Mesenchymal stem cell (in vitro differentiated cells and primary cell): ENCODE results near the gene PTPRN2.

Source experiments
- DNase-seq: peaks from one replicate; pipeline ENCODE4 v3.0.0-alpha.2; 2013
- H2AFZ ChIP-seq: one replicate; pipeline ENCODE4 v1.6.1; 2013; ENCODE audit warnings: low read depth, mild to moderate bottlenecking, control low read depth, inconsistent platforms, low read length, moderate library complexity
- H2AK5ac ChIP-seq: 2 replicates; pipeline ENCODE4 v1.6.1; 2013; ENCODE audit warnings: low read length, moderate library complexity, mild to moderate bottlenecking, inconsistent platforms; ENCODE audit not compliant: severe bottlenecking
- H2BK120ac ChIP-seq: one replicate; pipeline ENCODE4 v1.6.1; 2013; ENCODE audit warnings: low read depth, mild to moderate bottlenecking, inconsistent platforms, low read length, moderate library complexity
- H2BK12ac ChIP-seq, 2 experiments: one replicate each; pipeline ENCODE4 v1.6.1; 2013; ENCODE audit warnings: inconsistent platforms in 2 of 2, low read length in 2 of 2, mild to moderate bottlenecking in 2 of 2, moderate library complexity in 2 of 2, control low read depth in 1 of 2
- H2BK15ac ChIP-seq: one replicate; pipeline ENCODE4 v1.6.1; 2013; ENCODE audit warnings: mild to moderate bottlenecking, low read depth, inconsistent platforms; ENCODE audit not compliant: poor library complexity, severe bottlenecking
- H2BK5ac ChIP-seq: 2 replicates; pipeline ENCODE4 v1.6.1; 2013; ENCODE audit warnings: low read depth, mild to moderate bottlenecking, low read length, control low read depth, inconsistent platforms; ENCODE audit not compliant: poor library complexity, severe bottlenecking
- H3K14ac ChIP-seq, 2 experiments: one replicate each; pipeline ENCODE4 v1.6.1; 2013; ENCODE audit warnings: inconsistent platforms in 2 of 2, low read length in 2 of 2, control low read depth in 1 of 2, mild to moderate bottlenecking in 1 of 2, moderate library complexity in 1 of 2
- H3K18ac ChIP-seq, 2 experiments: one replicate each; pipeline ENCODE4 v1.6.1; 2013; ENCODE audit warnings: inconsistent platforms in 2 of 2, low read length in 2 of 2, control low read depth in 1 of 2, low read depth in 1 of 2, mild to moderate bottlenecking in 1 of 2
- H3K23ac ChIP-seq, 2 experiments: one replicate each; pipeline ENCODE4 v1.6.1; 2013; ENCODE audit warnings: inconsistent platforms in 2 of 2, low read length in 2 of 2, mild to moderate bottlenecking in 2 of 2, moderate library complexity in 2 of 2, control low read depth in 1 of 2
- H3K27ac ChIP-seq: 2 replicates; pipeline ENCODE4 v1.5.1; 2013; ENCODE audit warnings: mild to moderate bottlenecking, moderate library complexity, low read length, control low read depth, inconsistent platforms; ENCODE audit not compliant: poor library complexity, severe bottlenecking
- H3K27me3 ChIP-seq, 2 experiments: 2 replicates each; pipeline versions ENCODE4 v1.6.1 to v1.7.0; 2013; ENCODE audit warnings: low read length in 2 of 2, mild to moderate bottlenecking in 2 of 2, moderate library complexity in 2 of 2, control low read depth in 1 of 2, inconsistent platforms in 1 of 2; ENCODE audit not compliant: control insufficient read depth in 1 of 2, insufficient read depth in 1 of 2
- H3K36me3 ChIP-seq, 2 experiments: 2 replicates each; pipeline versions ENCODE4 v1.6.1 to v1.7.0; 2013; ENCODE audit warnings: low read length in 2 of 2, control low read depth in 1 of 2, inconsistent platforms in 1 of 2, low read depth in 1 of 2, mild to moderate bottlenecking in 1 of 2; ENCODE audit not compliant: insufficient read depth in 2 of 2, control insufficient read depth in 1 of 2
- H3K4ac ChIP-seq, 2 experiments: one replicate each; pipeline ENCODE4 v1.6.1; 2013; ENCODE audit warnings: inconsistent platforms in 2 of 2, low read length in 2 of 2, mild to moderate bottlenecking in 2 of 2, moderate library complexity in 2 of 2, control low read depth in 1 of 2, low read depth in 1 of 2
- H3K4me1 ChIP-seq: 2 replicates; pipeline ENCODE4 v1.6.1; 2013; ENCODE audit warnings: low read depth, low read length, control low read depth; ENCODE audit not compliant: control insufficient read depth, insufficient read depth
- H3K4me2 ChIP-seq: 2 replicates; pipeline ENCODE4 v1.6.1; 2013; ENCODE audit warnings: low read length, mild to moderate bottlenecking, inconsistent platforms; ENCODE audit not compliant: poor library complexity, severe bottlenecking
- H3K4me3 ChIP-seq, 2 experiments: 2 replicates each; pipeline versions ENCODE4 v1.5.1 to v1.7.0; 2013; ENCODE audit warnings: low read length in 2 of 2, mild to moderate bottlenecking in 2 of 2, control low read depth in 1 of 2, low read depth in 1 of 2; ENCODE audit not compliant: insufficient read depth in 1 of 2
- H3K79me1 ChIP-seq: replicated peaks from 2 replicates; pipeline ENCODE4 v1.6.1; 2013; ENCODE audit warnings: mild to moderate bottlenecking, control low read depth, low read length, inconsistent platforms; ENCODE audit not compliant: poor library complexity, severe bottlenecking
- H3K9ac ChIP-seq: 2 replicates; pipeline ENCODE4 v1.7.0; 2013; ENCODE audit warnings: mild to moderate bottlenecking, low read length, moderate library complexity
- H3K9me3 ChIP-seq: 2 replicates; pipeline ENCODE4 v1.7.0; 2013; ENCODE audit warnings: mild to moderate bottlenecking, low read length; ENCODE audit not compliant: control insufficient read depth
- H4K8ac ChIP-seq: one replicate; pipeline ENCODE4 v1.6.1; 2013; ENCODE audit warnings: inconsistent platforms, mild to moderate bottlenecking, low read length, moderate library complexity
- H4K91ac ChIP-seq: one replicate; pipeline ENCODE4 v1.6.1; 2013; ENCODE audit warnings: mild to moderate bottlenecking, low read length, inconsistent platforms
- WGBS: methylation state at CpG from one replicate; pipeline ENCODE4 v1.1.7; 2013; ENCODE audit warnings: mixed read lengths; 5-methylcytosine and 5-hydroxymethylcytosine counted together

Gene PTPRN2

DNA sequence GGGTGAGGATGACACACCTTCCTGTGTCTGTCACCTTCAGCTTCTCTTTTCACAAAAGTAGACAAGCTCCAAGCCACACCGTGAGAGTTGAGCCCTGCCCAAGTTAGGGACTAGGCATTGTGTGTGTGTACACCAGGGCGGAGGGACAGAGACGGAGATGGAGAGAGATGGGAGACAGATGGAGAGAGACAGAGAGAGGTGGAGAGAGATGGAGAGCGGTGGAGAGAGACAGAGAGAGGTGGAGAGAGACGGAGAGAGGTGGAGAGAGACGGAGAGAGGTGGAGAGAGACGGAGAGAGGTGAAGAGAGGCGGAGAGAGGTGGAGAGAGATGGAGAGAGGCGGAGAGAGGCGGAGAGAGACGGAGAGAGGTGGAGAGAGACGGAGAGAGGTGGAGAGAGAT is 1043.8 kb downstream of the PTPRN2 start:
- no peak overlapping the region for H3K23ac ChIP-seq
- no peak overlapping the region for H2BK5ac ChIP-seq
- no peak overlapping the region for H3K4me2 ChIP-seq
- no peak overlapping the region for H2BK120ac ChIP-seq
- H3K79me1 ChIP-seq = no peaks in the 10 kb centered on the region
- no peak overlapping the region for H3K4ac ChIP-seq
- no peak overlapping the region for H3K27ac ChIP-seq
- no peak overlapping the region for H2AFZ ChIP-seq
- no peak overlapping the region for H4K8ac ChIP-seq
- H3K9ac ChIP-seq = no peak overlapping the region
- DNase-seq = no peak
- peaks cover 0 to 7% of the 10 kb centered on the region in 2 experiments for H3K36me3 ChIP-seq
- peaks cover 2% of the 10 kb centered on the region for H3K4me1 ChIP-seq
- no peak overlapping the region for H3K14ac ChIP-seq
- no peak overlapping the region for H3K18ac ChIP-seq
- no peak overlapping the region for H2BK12ac ChIP-seq
- no peak overlapping the region for H4K91ac ChIP-seq
- H2AK5ac ChIP-seq = no peak overlapping the region
- no peak overlapping the region for H2BK15ac ChIP-seq
- no peak overlapping the region for H3K4me3 ChIP-seq
- H3K9me3 ChIP-seq = peaks cover 5% of the 10 kb centered on the region
- WGBS = 74% methylated on average over 12 of the region's 12 CpGs
- no peaks in the 10 kb centered on the region for H3K27me3 ChIP-seq

DNA sequence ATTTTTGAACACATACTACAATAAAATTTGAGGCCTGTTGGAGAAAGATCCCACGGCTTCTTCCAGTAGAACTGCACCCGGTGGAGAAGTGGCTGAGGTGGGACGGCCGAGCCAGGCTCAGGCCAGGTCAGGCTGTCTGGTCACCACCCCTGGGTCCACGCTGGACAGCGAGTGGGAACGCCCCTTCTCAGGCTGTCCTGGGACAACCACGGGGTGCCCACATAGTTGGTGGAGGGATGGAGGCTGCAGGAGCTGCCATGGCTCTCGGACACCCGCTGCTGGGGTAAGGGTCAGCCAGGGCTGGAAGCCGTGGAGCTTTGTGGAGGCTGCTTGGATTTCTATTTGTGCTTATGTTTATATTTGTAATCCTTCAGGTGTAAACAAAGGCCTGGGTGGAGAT is 1044.3 kb downstream of the PTPRN2 start:
- H2BK12ac ChIP-seq = no peak overlapping the region
- H2AK5ac ChIP-seq = no peak overlapping the region
- H3K4me1 ChIP-seq = peaks cover 2% of the 10 kb centered on the region
- no peak overlapping the region for H2AFZ ChIP-seq
- no peak overlapping the region for H3K4ac ChIP-seq
- no peak overlapping the region for H3K27ac ChIP-seq
- peaks cover 0 to 7% of the 10 kb centered on the region in 2 experiments for H3K36me3 ChIP-seq
- H3K9ac ChIP-seq = no peak overlapping the region
- H3K18ac ChIP-seq = no peak overlapping the region
- no peak overlapping the region for H3K14ac ChIP-seq
- H2BK120ac ChIP-seq = no peak overlapping the region
- H3K4me2 ChIP-seq = no peak overlapping the region
- no peaks in the 10 kb centered on the region for H3K79me1 ChIP-seq
- H3K9me3 ChIP-seq = peaks cover 5% of the 10 kb centered on the region
- H2BK5ac ChIP-seq = no peak overlapping the region
- H2BK15ac ChIP-seq = no peak overlapping the region
- H3K27me3 ChIP-seq = no peaks in the 10 kb centered on the region
- H3K4me3 ChIP-seq = no peak overlapping the region
- WGBS = 79% methylated on average over 11 of the region's 11 CpGs
- H4K91ac ChIP-seq = no peak overlapping the region
- no peak for DNase-seq
- no peak overlapping the region for H4K8ac ChIP-seq
- H3K23ac ChIP-seq = no peak overlapping the region

DNA sequence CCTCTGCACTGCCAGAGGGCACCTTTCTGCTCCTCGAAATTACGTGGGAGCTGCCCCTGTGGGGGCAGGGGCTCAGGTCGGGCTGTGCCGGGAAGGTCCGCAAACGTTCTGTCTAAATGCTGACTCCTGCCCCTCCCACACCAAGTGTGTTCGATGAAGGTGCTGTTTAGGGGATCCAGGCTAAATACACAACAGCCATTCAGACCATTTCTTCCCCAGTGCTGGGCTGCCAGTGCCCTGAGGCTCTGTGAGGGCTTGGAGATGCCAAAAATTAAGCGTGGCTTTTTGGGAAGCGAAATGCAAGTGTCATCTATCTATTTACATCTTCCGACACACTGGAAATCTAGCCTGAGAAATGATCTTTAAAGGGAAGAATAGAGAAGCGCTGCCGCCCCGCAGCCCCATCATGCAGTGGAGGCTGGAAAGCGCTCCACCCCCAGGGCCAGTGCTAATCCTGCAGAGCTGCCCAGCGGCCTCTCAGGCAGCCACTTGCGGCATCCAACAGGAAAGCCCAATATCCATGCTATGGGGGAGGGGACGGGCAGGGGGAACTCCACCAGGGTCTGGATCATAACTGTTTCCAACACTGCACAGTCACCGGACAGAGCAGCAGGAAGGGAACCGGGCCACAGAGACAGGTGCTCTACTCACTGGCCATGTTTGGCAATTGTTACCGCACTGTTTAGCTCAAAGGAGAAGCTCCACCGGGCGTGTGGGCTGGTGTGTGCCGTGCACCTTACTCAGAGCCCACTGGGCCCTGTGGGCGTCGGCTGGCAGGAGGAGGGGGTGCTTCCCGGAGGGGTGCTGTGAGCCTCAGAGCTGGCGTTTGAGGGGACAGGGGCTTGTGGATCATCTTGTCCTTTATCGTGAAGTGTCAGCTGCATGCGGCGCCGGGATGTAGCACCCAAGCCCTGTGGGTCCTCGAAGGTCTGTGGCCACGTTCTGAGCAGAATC is 1045.3 kb downstream of the PTPRN2 start:
- H4K8ac ChIP-seq = no peak overlapping the region
- no peak overlapping the region for H3K27ac ChIP-seq
- H3K14ac ChIP-seq = no peak overlapping the region
- H3K18ac ChIP-seq = no peak overlapping the region
- H2AK5ac ChIP-seq = no peak overlapping the region
- H3K4ac ChIP-seq = no peak overlapping the region
- H3K23ac ChIP-seq = no peak overlapping the region
- H4K91ac ChIP-seq = no peak overlapping the region
- H2BK120ac ChIP-seq = no peak overlapping the region
- no peak overlapping the region for H3K4me3 ChIP-seq
- H3K9me3 ChIP-seq = peaks cover 5% of the 10 kb centered on the region
- 83% methylated on average over 33 of the region's 33 CpGs for WGBS
- H3K9ac ChIP-seq = no peak overlapping the region
- no peaks in the 10 kb centered on the region for H3K79me1 ChIP-seq
- H2BK5ac ChIP-seq = no peak overlapping the region
- H3K4me2 ChIP-seq = no peak overlapping the region
- no peak overlapping the region for H2BK12ac ChIP-seq
- no peak for DNase-seq
- H3K27me3 ChIP-seq = no peaks in the 10 kb centered on the region
- no peak overlapping the region for H2BK15ac ChIP-seq
- H3K4me1 ChIP-seq = peaks cover 2% of the 10 kb centered on the region
- peaks cover 0 to 4% of the 10 kb centered on the region in 2 experiments for H3K36me3 ChIP-seq
- no peak overlapping the region for H2AFZ ChIP-seq

DNA sequence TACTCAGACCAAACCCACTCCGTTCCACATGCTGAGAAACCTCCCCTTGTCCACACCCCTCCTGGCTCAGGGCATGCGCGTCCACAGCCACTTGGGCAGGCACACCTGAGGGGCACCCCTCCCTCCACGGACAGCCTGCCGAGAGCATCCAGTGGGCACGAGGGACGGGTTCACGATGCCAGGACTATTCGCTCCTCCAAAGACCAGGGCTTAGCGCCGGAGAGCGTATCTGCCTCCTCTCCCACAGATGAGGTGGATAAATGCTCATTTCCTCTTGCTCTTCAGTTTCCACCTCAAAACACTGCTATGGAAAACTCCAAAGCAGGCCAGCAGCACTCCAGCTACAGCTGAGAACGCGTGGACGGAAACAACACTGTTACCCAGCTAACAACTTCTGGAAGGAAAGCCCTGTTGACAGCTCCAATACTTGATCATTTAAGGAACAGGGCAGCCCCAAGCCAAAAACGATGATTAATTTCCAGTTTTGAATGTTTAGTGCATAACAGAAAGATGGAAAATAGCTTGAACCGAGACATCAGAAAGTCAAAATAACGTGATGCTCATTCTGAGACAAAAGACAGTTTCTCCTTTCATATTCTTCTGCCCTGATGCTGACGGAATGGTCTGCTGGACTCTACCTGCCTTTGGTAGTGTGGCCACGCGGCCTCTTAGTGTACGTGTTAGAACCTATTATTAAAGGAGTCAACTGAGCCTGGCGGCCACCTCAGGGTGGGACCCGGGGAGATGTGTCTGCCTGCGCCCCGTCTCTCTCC is 1046.1 kb downstream of the PTPRN2 start:
- Histone ChIP-seq H2BK15ac (no peak overlapping the region), H3K18ac (no peak overlapping the region), H3K4me1 (peaks cover 2% of the 10 kb centered on the region), H3K36me3 (peaks cover 0 to 4% of the 10 kb centered on the region in 2 experiments), H3K4me3 (no peak overlapping the region), H2AK5ac (no peak overlapping the region), H3K27me3 (no peaks in the 10 kb centered on the region), H3K79me1 (no peaks in the 10 kb centered on the region), H3K27ac (no peak overlapping the region), H2BK120ac (no peak overlapping the region), H3K23ac (no peak overlapping the region), H2BK5ac (no peak overlapping the region), H4K8ac (no peak overlapping the region), H3K4ac (no peak overlapping the region), H2BK12ac (no peak overlapping the region), H3K9ac (no peak overlapping the region), H3K4me2 (no peak overlapping the region), H3K14ac (no peak overlapping the region), H4K91ac (peak overlapping the region; percentile 54), H3K9me3 (peaks cover 5% of the 10 kb centered on the region), H2AFZ (no peak overlapping the region)
- 91% methylated on average over 26 of the region's 26 CpGs for WGBS
- no peak for DNase-seq
